ENCODE measurements around the gene DALRD3.

Gene DALRD3

GRCh38 chr3:48974076-48974864, 44.1 kb downstream of the DALRD3 start:
- no peak for DNase-seq

DNA sequence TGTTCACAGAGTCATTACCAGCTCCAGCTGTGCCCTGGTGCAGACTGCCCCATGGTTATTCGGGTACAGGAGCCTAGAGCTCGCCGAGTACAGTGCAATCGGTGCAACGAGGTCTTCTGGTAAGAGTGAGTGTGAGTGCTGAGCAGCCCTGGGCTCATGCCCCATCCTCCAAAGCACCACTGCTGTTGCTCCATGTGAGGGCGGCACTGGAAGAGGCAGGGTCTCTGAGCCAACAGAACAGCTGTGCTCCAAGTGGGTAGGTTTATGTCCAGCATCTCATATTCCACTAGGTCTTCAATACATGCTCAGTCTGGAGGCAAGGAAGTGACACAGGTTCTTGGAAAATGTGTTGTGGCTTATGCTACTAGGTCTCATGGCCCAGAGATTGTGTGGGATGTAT, 47.8 kb downstream of the DALRD3 start:
- DNase-seq, result no peak

- no peak for DNase-seq
These were observed 51.5 kb downstream of the DALRD3 start for GRCh38 chr3:48966876-48967361.

DNA sequence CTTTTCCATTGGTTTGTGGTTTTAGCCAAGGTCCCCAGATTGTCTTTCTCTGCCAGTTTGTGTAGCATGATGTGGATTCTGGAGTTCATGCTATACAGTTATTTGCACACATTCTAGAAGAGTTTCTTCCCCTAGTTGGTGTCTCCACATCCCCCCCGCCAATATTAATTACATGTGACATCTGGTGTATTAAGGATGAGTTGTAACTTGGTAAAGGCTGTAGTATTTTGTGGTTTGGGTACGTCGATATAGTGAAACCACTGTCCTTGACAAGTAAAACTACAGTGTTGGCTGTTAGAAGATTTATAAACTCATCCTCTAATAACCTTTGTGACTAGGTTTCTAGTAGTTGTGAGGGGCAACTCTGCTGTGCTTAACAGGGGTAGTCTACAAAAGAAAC, 52.0 kb downstream of the DALRD3 start:
- DNase-seq, result no peak
